Activated CD4-positive, alpha-beta T cell treated with anti-CD3 and anti-CD28 coated beads, Interleukin-2, Interleukin-6, amounts not matched to agents 100 ng/mL and 50 ng/mL, durations not matched to agents 16 hours and 8 hours (primary cell): ENCODE data around the gene BARHL2.
A peak's percentile ranks its signal among the peaks of the same experiment; 100 is the strongest.

Source experiments
- DNase-seq: peaks from one replicate; pipeline ENCODE4 v3.0.0-alpha.2; 2020

BARHL2 gene

DNA sequence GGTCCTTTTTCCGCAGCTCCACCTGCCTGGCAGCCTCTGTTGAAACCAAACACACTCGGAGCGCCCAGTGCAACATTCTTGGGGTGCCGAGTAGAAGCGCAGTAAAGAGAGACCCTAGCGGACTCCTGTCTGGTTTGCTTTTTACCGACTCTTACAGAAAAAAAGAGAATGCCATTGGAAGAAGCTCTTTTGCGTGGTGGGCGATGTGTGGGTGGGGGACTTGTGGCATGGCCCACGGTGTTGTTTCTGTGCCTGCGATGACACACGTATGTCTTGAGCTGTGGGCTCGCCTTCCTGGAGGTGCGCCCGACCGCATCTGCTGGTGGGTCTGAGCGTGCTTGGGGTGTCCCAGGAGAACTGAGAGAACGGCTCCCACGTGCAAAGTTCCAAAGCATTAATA, 7.3 kb upstream of the BARHL2 start:
- no peak for DNase-seq

DNA sequence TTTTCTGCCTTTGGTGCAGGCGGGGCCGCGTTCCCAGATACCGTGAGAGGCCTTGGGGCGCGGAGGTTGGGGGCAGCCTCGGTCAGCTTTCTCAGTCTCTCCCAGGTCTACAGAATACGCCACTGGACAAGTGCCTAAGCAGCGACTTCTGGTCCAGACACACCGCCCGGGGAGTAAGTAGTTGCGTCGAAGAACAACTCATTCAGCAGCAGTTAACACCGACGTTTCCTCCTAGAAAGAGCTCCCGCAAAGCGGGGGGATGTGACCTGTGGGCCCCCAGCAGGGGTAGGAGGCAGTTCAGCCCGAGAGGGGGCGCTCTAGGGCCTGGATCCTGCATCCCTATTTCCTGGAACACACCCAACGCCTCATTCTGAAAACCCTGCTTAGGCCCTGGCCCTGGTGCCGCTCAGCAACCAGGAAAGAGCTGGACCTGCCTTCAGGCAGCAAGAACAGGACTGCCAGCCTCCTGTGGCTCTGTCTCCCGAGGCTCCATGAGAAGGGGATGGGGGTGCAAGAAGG, 6.5 kb upstream of the BARHL2 start:
- DNase-seq = no peak

GRCh38 chr1:90722874-90723589, 5.9 kb upstream of the BARHL2 start:
- no peak for DNase-seq

DNA sequence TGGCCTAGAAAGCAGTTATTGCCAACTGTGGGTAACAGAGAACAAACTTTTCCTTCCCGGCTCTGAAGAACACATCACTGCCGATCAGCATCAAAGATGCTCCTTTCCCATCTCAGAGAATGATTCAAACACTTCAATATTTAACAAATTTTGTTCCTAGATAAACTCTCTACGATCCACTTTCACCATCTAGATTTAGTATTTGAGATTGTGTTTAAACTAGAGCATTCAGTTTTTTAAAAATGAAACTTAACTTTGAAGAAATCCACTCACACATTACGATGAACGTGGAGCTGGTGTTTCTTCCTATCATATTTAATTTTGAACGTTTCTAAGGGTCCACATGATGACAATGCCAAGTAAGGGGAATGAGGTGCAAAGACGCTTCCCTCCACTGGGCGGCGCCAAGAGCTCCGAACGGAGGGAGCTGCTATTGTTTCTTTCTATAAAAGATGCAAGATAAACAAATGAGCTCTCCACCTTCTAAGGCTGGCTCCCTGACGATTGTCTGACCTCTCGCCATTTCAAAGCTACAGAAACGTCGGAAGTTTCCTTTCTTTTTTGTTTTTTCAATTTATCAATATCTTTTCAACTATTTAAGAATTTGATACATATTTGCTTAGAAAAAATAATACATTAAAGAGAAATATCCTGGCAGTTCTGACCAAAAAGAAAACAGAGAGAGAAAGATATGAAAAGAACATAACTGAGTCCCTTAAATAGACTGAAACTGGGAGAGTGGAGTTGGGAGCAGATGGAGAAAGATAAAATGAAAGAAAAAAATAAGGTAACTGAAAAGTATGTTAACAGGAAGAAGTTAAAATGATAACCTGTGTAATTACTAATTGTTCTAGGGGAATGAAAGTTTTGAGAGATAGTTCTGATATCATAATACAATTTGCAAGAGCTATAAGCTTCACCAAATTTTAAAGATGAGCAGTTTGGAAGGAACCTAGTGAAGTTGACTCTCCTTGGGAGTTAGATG, 4.4 kb upstream of the BARHL2 start:
- DNase-seq = peak; percentile 73

GRCh38 chr1:90720145-90720636, 3.1 kb upstream of the BARHL2 start:
- DNase-seq = no peak

- DNase-seq = no peak
Observed at GRCh38 chr1:90719330-90720144, 2.4 kb upstream of the BARHL2 start.

- no peak for DNase-seq
Observed at GRCh38 chr1:90718411-90719329, 1.6 kb upstream of the BARHL2 start.

DNA sequence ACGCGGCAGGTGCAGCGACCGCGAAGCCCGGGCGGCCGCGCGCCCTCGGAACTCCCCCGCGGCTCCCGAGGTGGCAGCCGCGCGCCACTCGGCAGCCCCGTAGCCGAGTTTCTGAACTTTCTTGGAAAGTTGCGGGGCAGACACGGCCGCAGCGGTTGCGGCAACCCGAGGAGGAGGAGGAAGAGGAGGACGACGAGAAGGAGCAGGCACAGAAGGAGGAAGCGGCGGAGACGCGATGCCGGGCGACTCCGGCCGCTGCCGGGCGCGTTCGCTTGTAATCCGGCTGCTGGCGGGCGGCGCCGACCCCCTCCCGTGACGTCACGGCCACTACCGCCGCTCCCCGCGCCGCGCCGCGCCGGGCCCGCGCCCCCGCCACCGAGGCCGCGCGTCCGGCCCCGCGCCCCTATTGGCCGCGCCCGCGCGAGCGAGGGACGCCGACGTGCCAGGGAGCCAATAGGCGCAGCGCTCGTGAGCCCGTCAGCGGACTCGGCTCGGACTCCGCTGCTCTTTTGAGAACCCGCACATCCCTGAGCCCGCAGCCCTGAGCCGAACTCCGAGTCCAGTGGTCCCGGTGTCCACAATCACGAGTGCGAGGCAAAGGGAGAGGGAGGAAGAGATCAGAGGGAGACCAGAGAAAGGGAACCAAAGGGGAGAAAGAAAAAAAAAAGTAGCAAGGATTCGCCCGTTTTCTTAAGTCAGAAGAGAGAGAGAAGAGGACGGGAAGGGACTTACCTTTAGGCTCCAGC, 736 bp upstream of the BARHL2 start:
- no peak for DNase-seq

DNA sequence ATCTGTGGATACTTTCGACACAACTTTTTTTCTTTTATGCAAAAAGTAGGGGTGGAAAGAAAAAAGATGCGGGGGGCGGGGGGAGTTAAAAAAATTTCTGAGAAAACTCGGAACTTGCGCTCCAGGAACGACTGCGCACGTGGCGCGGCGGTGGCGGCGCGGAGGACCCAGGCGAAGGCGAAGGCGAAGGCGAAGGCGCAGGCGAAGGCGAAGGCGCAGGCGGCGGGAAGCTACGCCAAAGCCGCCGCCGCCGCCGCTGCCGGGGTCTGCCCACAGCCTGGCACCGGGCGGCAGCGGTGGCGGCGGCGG, 208 bp upstream of the BARHL2 start:
- DNase-seq = no peak

GRCh38 chr1:90716243-90716551, 905 bp downstream of the BARHL2 start:
- no peak for DNase-seq

DNA sequence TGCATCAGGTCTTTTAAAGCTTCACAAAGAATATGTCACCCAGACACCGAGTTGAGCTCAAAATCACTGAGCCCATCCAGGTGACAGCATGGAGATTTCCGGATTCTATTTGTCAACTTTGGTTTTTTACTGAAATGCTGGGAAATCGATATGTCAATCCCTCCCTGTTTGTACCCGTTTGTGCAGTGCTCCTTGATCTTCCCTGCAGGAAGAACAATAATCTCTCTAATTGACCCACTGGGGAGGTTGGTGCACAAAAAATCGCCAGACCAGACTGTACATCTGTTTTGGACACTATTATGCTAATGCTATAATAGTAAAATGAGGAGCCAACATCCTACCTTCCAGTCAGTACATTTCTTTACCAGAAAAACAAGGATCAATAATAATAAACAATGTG, 1.8 kb downstream of the BARHL2 start:
- no peak for DNase-seq

- no peak for DNase-seq
Observed at GRCh38 chr1:90714521-90714951, 2.6 kb downstream of the BARHL2 start.

- no peak for DNase-seq
Observed at GRCh38 chr1:90713741-90714509, 3.2 kb downstream of the BARHL2 start.

DNA sequence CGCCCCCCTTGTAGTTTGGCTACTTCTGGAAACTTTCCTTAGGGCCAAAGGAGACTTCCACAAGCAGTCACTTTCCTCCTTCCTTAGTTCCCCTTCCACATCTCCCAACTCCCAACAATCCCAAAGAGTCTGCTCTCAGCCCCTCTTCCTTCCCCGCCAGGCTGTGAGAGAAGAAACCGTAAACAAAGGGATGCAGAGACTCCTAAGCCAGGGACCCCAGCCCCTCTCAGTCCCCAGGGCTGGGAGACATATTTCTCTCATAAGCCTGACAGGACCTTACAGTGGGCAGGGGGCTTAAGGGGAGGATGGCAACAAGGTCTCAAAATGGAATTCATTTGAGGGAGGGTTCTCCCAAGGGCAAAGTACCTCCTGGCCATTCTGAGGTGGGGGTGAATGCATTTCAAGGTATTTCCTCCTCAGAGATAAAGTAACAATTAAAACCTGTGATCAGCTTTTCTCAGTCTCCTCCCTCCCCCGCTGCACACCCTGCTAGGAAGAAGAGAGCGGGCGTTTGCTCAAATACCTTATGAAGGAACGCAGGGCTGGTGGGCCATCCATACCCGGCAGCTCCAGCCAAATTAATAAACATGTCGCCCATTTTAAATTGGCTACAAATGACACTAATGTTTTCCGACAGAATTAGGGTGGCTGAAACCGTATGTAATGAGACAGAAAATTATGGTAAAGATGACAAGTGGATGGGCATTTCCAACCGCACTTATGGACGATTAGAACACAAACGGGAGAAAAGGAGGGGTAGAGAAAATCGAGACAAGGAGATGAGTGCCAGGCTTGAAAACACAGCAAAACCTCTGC, 4.0 kb downstream of the BARHL2 start:
- DNase-seq = no peak

DNA sequence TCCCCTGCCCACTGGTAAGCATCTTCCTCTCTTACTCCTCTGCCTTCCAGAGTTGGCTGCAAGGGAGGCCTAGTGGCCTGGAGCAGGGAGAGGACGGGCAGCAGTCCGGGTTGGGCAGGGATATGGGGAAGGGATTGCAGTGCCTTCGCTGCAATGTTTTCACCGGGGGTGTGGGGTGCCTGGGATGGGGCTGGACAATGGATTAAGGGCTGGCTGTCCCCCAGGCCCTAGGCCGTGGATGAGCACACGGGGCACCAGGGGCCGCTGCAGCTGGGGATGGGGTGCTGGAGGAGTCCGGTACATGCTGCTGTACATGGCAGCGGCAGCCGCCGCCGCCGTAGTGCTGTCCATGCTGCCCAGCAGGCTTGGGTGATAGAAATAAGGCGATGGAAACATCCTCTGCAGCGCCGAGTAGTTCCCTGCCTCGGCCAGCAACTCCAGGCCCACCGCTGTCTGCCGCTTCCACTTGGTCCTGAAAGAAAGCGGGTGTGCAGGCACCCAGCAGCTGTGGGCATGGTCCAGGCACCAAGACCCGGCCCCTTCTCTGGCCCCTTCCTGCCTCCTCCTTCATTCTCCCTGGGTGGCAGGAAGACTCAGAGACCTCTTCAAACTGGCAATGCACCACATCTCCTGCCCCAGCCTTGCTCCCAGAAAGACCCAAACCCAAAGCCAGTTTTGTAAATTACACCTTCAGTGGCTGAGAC, 4.8 kb downstream of the BARHL2 start:
- DNase-seq = no peak

- no peak for DNase-seq
Observed at GRCh38 chr1:90711696-90712095, 5.4 kb downstream of the BARHL2 start.

DNA sequence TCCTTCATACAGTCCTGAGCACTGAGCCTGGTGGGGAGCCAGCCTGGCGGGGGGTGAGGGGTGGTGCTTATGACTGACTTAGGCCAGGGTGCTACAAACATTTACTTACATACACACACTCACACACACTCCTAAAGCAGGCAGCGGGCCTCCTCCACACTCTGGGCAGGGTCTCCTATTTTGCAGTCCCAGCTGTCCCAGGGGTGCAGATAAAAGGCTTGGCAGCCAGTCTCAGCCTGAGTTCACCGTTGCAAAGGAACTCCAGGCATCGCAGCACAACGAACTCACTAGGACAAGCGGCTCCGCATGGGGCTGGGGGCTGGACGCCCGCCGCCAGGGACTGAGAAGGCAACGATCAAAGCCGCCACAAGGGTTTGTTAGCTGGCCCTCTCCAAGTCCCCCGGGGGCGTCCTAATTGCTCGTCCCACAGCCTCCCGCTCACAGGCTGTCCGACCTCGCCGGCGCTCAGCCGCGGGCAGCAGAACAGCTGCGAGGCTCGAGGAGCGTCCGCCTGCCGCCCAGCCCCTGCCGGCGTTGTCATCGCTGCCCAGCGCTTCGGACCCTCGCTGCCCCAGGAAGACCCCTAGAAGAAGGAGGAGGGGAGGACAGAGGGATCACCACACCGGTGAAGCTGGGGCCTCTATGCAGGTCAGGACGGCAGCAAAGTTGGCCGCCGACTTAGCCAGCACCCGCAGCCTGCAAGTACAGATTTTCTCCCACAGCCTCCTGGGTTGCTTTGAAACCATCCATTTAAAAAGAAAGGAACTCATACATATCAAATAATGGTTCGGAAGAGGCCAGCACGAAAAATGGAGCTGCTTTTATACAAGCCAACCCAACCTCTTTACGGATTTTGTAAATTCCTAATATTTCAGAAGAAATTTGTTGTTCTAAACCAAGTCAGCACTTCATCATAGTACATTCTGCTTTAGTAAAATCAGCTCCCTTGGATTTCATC, 6.2 kb downstream of the BARHL2 start:
- no peak for DNase-seq

DNA sequence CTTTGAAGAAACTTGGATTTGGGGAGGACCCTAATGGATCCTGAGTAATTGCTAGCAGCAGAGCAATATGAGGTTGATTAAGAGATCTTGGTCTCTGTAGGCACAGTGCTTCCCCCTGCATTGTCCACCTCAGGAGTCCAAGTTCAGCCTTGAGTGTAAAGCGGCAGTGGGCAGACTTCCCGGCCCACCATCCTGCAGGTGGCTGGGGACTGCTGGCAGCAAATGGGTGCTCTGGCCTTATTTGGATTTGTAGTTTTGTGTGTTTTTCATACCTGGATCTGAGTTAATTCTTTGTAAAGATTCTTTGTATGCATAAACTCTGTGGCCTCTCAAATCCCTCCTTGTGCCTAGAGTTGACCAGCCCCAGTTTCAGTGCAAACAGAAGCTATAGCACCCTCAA, 7.6 kb downstream of the BARHL2 start:
- DNase-seq = no peak
